ENCODE results near the gene P2RX6. TPM values are rescaled to one million over a fixed set of nuclear protein-coding genes. Genes with fewer than 3 reads are reported as not detected.

P2RX6 gene
- total and polyA plus RNA-seq, 9 of the 15 experiments (the other 6 are each of a cell fraction or from before 2014, with no cell fraction given) = 0.01 to 3.9 (median 1.5) TPM; not detected in 1

DNA sequence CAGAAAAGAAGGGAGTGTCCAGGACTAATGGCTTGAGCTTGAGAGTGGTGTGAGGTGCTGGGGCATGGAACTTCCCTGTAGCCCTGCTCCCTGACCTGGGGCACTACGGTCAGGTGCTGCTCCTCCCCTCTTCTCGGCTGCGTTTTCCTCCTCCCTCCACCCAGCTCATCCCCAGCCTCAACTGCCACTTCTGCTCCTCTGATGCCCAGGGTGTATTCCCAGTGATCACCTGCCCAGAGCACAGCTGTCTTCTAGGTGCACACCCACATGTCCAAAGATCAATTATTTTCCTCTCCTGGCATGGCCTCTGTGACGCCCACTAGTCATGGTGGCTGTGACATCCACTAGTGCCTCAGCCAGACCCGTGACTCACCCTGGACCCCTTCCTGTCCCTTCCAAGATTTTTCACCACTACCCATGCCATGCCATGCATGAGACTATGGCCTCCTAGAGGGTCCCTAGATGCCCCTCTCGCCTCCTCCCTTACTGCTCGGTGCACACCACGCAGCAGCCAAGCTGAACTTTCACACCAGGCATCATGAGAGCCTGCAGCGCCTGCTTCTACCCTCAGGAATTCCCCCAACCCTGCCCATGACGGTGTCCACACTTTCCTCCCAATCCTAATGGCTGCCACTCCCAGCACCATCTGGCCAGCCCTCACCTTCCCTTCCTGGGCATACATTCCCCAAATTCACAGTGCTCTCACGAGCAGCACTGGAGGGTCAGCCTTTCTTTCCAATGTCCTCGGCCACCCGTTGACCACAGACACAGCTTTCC lies 1.9 kb downstream of the P2RX6 start (continued):
- TF ChIP-seq POLR2G (IDR thresholded peaks at IDR 0.05; ENCODE audit: low read depth, low read length) (no peak), CHD2 (IDR thresholded peaks at IDR 0.05; ENCODE audit: low read depth, low read length) (peak; percentile 10; the same call in 1 of the 2 replicates), ZNF77 (CRISPR knock-in tag; IDR thresholded peaks at IDR 0.05) (0 out of 2 replicates have a peak, but pooled peaks have one; percentile 72), PURB (CRISPR knock-in tag; IDR thresholded peaks at IDR 0.05; ENCODE audit: low read depth) (no peak)

DNA sequence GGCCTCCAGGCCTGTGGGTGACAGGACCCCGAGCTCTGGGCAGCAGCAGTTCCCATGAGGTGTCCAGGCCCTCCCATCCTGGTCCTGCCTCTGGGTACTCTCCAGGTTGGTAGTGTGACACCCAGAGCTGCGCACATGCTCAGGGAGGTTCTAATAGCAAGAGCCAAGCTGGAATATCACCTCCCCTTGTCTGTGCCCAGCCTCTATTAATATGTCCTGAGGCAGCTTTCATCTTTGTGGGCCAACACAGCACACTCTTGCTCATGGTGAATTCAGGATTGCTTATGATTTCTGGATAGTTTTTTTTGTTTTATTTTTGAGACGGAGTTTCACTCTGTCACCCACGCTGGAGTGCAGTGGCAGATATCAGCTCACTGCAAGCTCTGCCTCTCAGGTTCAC lies 3.3 kb downstream of the P2RX6 start:
- H3K9me3 ChIP-seq (replicated peaks; ENCODE audit: control insufficient read depth, insufficient read depth, low read depth, low read length) = no peaks in the 10 kb centered on the region
- H3K79me2 ChIP-seq (ENCODE audit: control insufficient read depth, insufficient read depth, low read length) = peaks cover 12% of the 10 kb centered on the region; the same call in 2 of the 3 replicates
- POLR2A ChIA-PET = interaction anchor here (0.6 to 13.9 kb wide), 9 partner anchors 12 to 1257 kb away, joined by 3 to 333 read pairs (median 4); partner anchors contain the start of genes SLC7A4 and THAP7
- no peak overlapping the region for H3K4me2 ChIP-seq (ENCODE audit: insufficient read depth, low read length)
- H3K9ac ChIP-seq (ENCODE audit: insufficient read depth in 1 of 2, low read depth in 2 of 2, low read length in 2 of 2) = no peak overlapping the region
- no peak overlapping the region for H2AFZ ChIP-seq (ENCODE audit: low read depth, low read length)
- H4K20me1 ChIP-seq (replicated peaks; ENCODE audit: control insufficient read depth, insufficient read depth, low read length) = peaks cover 4% of the 10 kb centered on the region
- WGBS (ENCODE audit: insufficient coverage, low coverage, missing lambda C conversion rate) = 42% methylated on average over 4 of the region's 4 CpGs
- H3K4me1 ChIP-seq (replicated peaks in 1 of 2; ENCODE audit: control insufficient read depth in 2 of 2, insufficient read depth in 2 of 2, low read length in 2 of 2) = peaks cover 24 to 47% of the 10 kb centered on the region in 2 experiments
- no TSS peak for BruUV-seq (replicated peaks)
- H3K4me3 ChIP-seq = no peak overlapping the region
- in situ Hi-C loops (cut with MboI) (no loop called here), intact Hi-C loops (cut with micrococcal nuclease) (no loop called here)
- peaks cover 2 to 7% of the 10 kb centered on the region in 2 experiments; a peak in 2 of 5 replicates for H3K27me3 ChIP-seq (ENCODE audit: control insufficient read depth in 2 of 2, insufficient read depth in 2 of 2, low read length in 2 of 2)
- ATAC-seq (no peak), FAIRE-seq (no peak), DNase-seq (ENCODE audit: extremely low read depth in 1 of 4, low spot score in 3 of 4) (no peak)
- CTCF ChIA-PET (ENCODE audit: low intra/inter-chr PET ratio) = interaction anchor here (0.6 kb wide), 1 partner anchor 84 kb away, joined by 3 read pairs; no protein-coding TSS in a partner anchor
- no peak for TF ChIP-seq BDP1 (IDR thresholded peaks at IDR 0.05; ENCODE audit: insufficient read depth, insufficient read length)
- TF ChIP-seq RBM22 (IDR thresholded peaks at IDR 0.05; ENCODE audit: low read depth, low read length, poor library complexity, severe bottlenecking) = no peak
- TF ChIP-seq RCOR1 (IDR thresholded peaks at IDR 0.05; ENCODE audit: borderline replicate concordance in 1 of 2, low read depth in 2 of 2, low read length in 2 of 2) = 0 out of 4 replicates have a peak, but pooled peaks of 1 of the 2 experiments have one; percentile 21
- TF ChIP-seq, protein P1, sequence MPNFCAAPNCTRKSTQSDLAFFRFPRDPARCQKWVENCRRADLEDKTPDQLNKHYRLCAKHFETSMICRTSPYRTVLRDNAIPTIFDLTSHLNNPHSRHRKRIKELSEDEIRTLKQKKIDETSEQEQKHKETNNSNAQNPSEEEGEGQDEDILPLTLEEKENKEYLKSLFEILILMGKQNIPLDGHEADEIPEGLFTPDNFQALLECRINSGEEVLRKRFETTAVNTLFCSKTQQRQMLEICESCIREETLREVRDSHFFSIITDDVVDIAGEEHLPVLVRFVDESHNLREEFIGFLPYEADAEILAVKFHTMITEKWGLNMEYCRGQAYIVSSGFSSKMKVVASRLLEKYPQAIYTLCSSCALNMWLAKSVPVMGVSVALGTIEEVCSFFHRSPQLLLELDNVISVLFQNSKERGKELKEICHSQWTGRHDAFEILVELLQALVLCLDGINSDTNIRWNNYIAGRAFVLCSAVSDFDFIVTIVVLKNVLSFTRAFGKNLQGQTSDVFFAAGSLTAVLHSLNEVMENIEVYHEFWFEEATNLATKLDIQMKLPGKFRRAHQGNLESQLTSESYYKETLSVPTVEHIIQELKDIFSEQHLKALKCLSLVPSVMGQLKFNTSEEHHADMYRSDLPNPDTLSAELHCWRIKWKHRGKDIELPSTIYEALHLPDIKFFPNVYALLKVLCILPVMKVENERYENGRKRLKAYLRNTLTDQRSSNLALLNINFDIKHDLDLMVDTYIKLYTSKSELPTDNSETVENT (CRISPR knock-in tag; IDR thresholded peaks at IDR 0.05) = peak; percentile 32; the same call in 1 of the 2 replicates
- no peaks in the 10 kb centered on the region for H3K36me3 ChIP-seq (ENCODE audit: control insufficient read depth, insufficient read depth, low read length)
- peaks cover 3% of the 10 kb centered on the region for H3K9me1 ChIP-seq (ENCODE audit: control insufficient read depth, insufficient read depth, low read length)
- H3K27ac ChIP-seq (ENCODE audit: extremely low read depth, low read depth, low read length) = no peak overlapping the region

Data from K562 (cell line).